H1 (cell line): ENCODE measurements around the gene PKD2L2. TPM values are rescaled to one million over a fixed set of nuclear protein-coding genes. Genes with fewer than 3 reads are reported as not detected.

Source experiments
- CTCF ChIA-PET: fragments of 300-600 bp; sonication (Branson Sonifier 250); formaldehyde crosslinking; loops from one replicate; lab custom pipeline; 2021; ENCODE audit not compliant: partially characterized antibody; lab: Charles Lee
- POLR2A ChIA-PET: fragments of 300-600 bp; sonication (Branson Sonifier 250); formaldehyde crosslinking; loops from one replicate; lab custom pipeline; 2021; ENCODE audit warnings: inconsistent platforms; ENCODE audit not compliant: partially characterized antibody; lab: Charles Lee
- DNase-seq, 2 experiments: peaks; one replicate each; pipeline versions ENCODE4 v3.0.0 to v3.0.0-alpha.2; 2010 to 2022; ENCODE audit warnings: low spot score in 2 of 2, low read depth in 1 of 2, mixed read lengths in 1 of 2
- FAIRE-seq: peaks from 2 replicates; lab custom pipeline; 2011; peaks lifted over from hg19 to GRCh38; lab: Jason Lieb, UNC
- H2AFZ ChIP-seq: 2 replicates; pipeline ENCODE4 v1.8.1; 2012; ENCODE audit warnings: low read length, inconsistent platforms
- H2AK5ac ChIP-seq: 2 replicates; pipeline ENCODE4 v1.6.1; 2013; ENCODE audit warnings: low read depth, low read length
- H2BK120ac ChIP-seq: replicated peaks from 2 replicates; pipeline ENCODE3; 2013; ENCODE audit warnings: low read depth, low read length, inconsistent platforms
- H2BK12ac ChIP-seq: 2 replicates; pipeline ENCODE4 v1.6.1; 2013; ENCODE audit warnings: low read depth, low read length
- H2BK15ac ChIP-seq: 2 replicates; pipeline ENCODE4 v1.6.1; 2013; ENCODE audit warnings: low read length
- H2BK20ac ChIP-seq: 2 replicates; pipeline ENCODE4 v1.6.1; 2013; ENCODE audit warnings: low read length
- H2BK5ac ChIP-seq: 2 replicates; pipeline ENCODE4 v1.6.1; 2013; ENCODE audit warnings: low read depth, low read length
- H3K14ac ChIP-seq: 2 replicates; pipeline ENCODE4 v1.6.1; 2013; ENCODE audit warnings: inconsistent platforms; ENCODE audit not compliant: insufficient read length
- H3K18ac ChIP-seq: 2 replicates; pipeline ENCODE4 v1.6.1; 2013; ENCODE audit warnings: low read length; ENCODE audit errors: extremely low read depth
- H3K23ac ChIP-seq: 2 replicates; pipeline ENCODE4 v1.6.1; 2013; ENCODE audit warnings: inconsistent platforms; ENCODE audit not compliant: insufficient read length
- H3K23me2 ChIP-seq: 2 replicates; pipeline ENCODE4 v1.6.1; 2013; ENCODE audit warnings: low read depth, low read length
- H3K27ac ChIP-seq: 2 replicates; pipeline ENCODE4 v1.6.1; 2011; ENCODE audit warnings: low read depth, low read length, inconsistent platforms
- H3K27me3 ChIP-seq, 4 experiments: replicated peaks in 1 of 4; 1 replicate in 1 of 4; 2 replicates in 3 of 4; pipeline versions ENCODE4 v1.6.1 to v1.8.1; 2011 to 2013; ENCODE audit warnings: low read length in 3 of 4, mild to moderate bottlenecking in 3 of 4, inconsistent platforms in 2 of 4, mixed read lengths in 2 of 4, moderate library complexity in 1 of 4; ENCODE audit not compliant: control insufficient read depth in 3 of 4, insufficient read depth in 3 of 4; ENCODE audit errors: extremely low read depth in 1 of 4
- H3K36me3 ChIP-seq, 4 experiments: 2 replicates each; pipeline versions ENCODE4 v1.6.1 to v1.8.1; 2011 to 2013; ENCODE audit warnings: mild to moderate bottlenecking in 4 of 4, low read length in 3 of 4, moderate library complexity in 2 of 4, control low read depth in 1 of 4, inconsistent platforms in 1 of 4; ENCODE audit not compliant: insufficient read depth in 4 of 4, control insufficient read depth in 2 of 4
- H3K4ac ChIP-seq: replicated peaks from 2 replicates; pipeline ENCODE3; 2013; ENCODE audit warnings: low read length, low read depth, mixed read lengths, inconsistent platforms; ENCODE audit not compliant: insufficient read length
- H3K4me1 ChIP-seq, 4 experiments: replicated peaks in 1 of 4; 1 replicate in 1 of 4; 2 replicates in 3 of 4; pipeline versions ENCODE4 v1.6.1 to v1.8.1; 2011 to 2013; ENCODE audit warnings: low read length in 3 of 4, inconsistent platforms in 2 of 4, mixed read lengths in 1 of 4; ENCODE audit not compliant: insufficient read depth in 4 of 4, control insufficient read depth in 3 of 4
- H3K4me2 ChIP-seq, 2 experiments: 2 replicates each; pipeline versions ENCODE4 v1.6.1 to v1.8.1; 2011 to 2013; ENCODE audit warnings: low read depth in 2 of 2, low read length in 2 of 2, control low read depth in 1 of 2, inconsistent platforms in 1 of 2, mild to moderate bottlenecking in 1 of 2; ENCODE audit not compliant: insufficient read depth in 1 of 2
- H3K4me3 ChIP-seq, 4 experiments: fragments of 200-600, 300-600 bp in 1 of 4; sonication (generic), shearing (Covaris generic), sonication (Bioruptor Twin) in 1 of 4; 2 replicates each; pipeline versions ENCODE4 v1.5.1 to v1.8.1; 2011 to 2016; ENCODE audit warnings: low read length in 4 of 4, low read depth in 3 of 4, control low read depth in 2 of 4, inconsistent platforms in 2 of 4, mild to moderate bottlenecking in 2 of 4, mixed read lengths in 1 of 4, moderate library complexity in 1 of 4; ENCODE audit not compliant: insufficient read depth in 2 of 4; ENCODE audit errors: extremely low read depth in 1 of 4
- H3K56ac ChIP-seq: replicated peaks from 2 replicates; pipeline ENCODE3; 2013; ENCODE audit warnings: low read depth, mild to moderate bottlenecking, mixed read lengths, low read length, inconsistent platforms; ENCODE audit not compliant: insufficient read length
- H3K79me1 ChIP-seq: 2 replicates; pipeline ENCODE4 v1.6.1; 2013; ENCODE audit warnings: low read depth, low read length, control low read depth
- H3K79me2 ChIP-seq, 2 experiments: 2 replicates each; pipeline versions ENCODE4 v1.6.1 to v1.8.1; 2012 to 2013; ENCODE audit warnings: low read length in 2 of 2, mild to moderate bottlenecking in 2 of 2, inconsistent platforms in 1 of 2; ENCODE audit not compliant: insufficient read depth in 2 of 2, control insufficient read depth in 1 of 2
- H3K9ac ChIP-seq, 4 experiments: replicated peaks in 1 of 4; 1 replicate in 1 of 4; 2 replicates in 3 of 4; pipeline versions ENCODE4 v1.6.1 to v1.8.1; 2011 to 2013; ENCODE audit warnings: low read depth in 3 of 4, low read length in 3 of 4, control low read depth in 2 of 4, mild to moderate bottlenecking in 2 of 4, moderate library complexity in 2 of 4, inconsistent platforms in 1 of 4; ENCODE audit errors: extremely low read depth in 1 of 4
- H3K9me3 ChIP-seq, 2 experiments: 2 replicates each; pipeline versions ENCODE4 v1.6.1 to v1.8.1; 2012 to 2013; ENCODE audit warnings: mild to moderate bottlenecking in 2 of 2, moderate library complexity in 2 of 2, control low read depth in 1 of 2, inconsistent platforms in 1 of 2, low read depth in 1 of 2, low read length in 1 of 2, mixed read lengths in 1 of 2; ENCODE audit not compliant: insufficient read depth in 2 of 2
- H4K20me1 ChIP-seq, 2 experiments: replicated peaks in 1 of 2; 2 replicates each; pipeline versions ENCODE3 to v1.8.1; 2011 to 2013; ENCODE audit warnings: inconsistent platforms in 2 of 2, low read length in 2 of 2, mild to moderate bottlenecking in 1 of 2; ENCODE audit not compliant: insufficient read depth in 2 of 2, control insufficient read depth in 1 of 2
- H4K5ac ChIP-seq: 2 replicates; pipeline ENCODE4 v1.6.1; 2013; ENCODE audit warnings: low read length, low read depth, mixed read lengths, inconsistent platforms; ENCODE audit not compliant: insufficient read length
- H4K8ac ChIP-seq: 2 replicates; pipeline ENCODE4 v1.8.0; 2013; ENCODE audit warnings: mild to moderate bottlenecking, moderate library complexity, low read length, inconsistent platforms; ENCODE audit not compliant: insufficient read depth; ENCODE audit errors: extremely low read depth
- H4K91ac ChIP-seq: replicated peaks from 2 replicates; pipeline ENCODE3; 2013; ENCODE audit warnings: low read length, mixed read lengths, inconsistent platforms; ENCODE audit not compliant: insufficient read length
- KDM1A ChIP-seq: fragments of 200-600, 300-600 bp; sonication (generic); IDR thresholded peaks from 2 replicates; pipeline ENCODE4 v1.7.1; 2016; ENCODE audit warnings: mild to moderate bottlenecking, low read length, borderline replicate concordance
- RXRA ChIP-seq: IDR thresholded peaks from 2 replicates; pipeline ENCODE4 v1.6.1; 2011; ENCODE audit warnings: low read depth, mild to moderate bottlenecking, low read length, moderate library complexity; ENCODE audit not compliant: insufficient read depth
- SP4 ChIP-seq: IDR thresholded peaks from 2 replicates; pipeline ENCODE4 v1.6.1; 2012; ENCODE audit warnings: low read length, inconsistent platforms
- TBP ChIP-seq: IDR thresholded peaks from 2 replicates; pipeline ENCODE4 v1.6.1; 2011; ENCODE audit warnings: low read depth, low read length, improper control_type of control experiment
- WGBS, 2 experiments: shearing (Covaris generic) in 1 of 2; methylation state at CpG; one replicate each; pipeline versions ENCODE4 v1.1.6 to v1.1.7; 2013 to 2015; ENCODE audit warnings: low lambda C conversion rate in 2 of 2, mixed read lengths in 2 of 2, inconsistent platforms in 1 of 2, low coverage in 1 of 2, missing lambda C conversion rate in 1 of 2; ENCODE audit not compliant: insufficient replicate concordance in 2 of 2, insufficient coverage in 1 of 2, insufficient read length in 1 of 2; ENCODE audit errors: extremely low coverage in 1 of 2, missing lambda C conversion rate in 1 of 2; 5-methylcytosine and 5-hydroxymethylcytosine counted together
- polyA plus RNA-seq, 7 experiments: library from polyadenylated mRNA; depleted of rRNA in 3 of 7; stranded (reverse) in 5 of 7; unstranded in 2 of 7; fragments of >200 nt in 5 of 7; fragments of 200-250 nt in 2 of 7; gene quantifications; 1 replicate in 5 of 7; 2 replicates in 1 of 7; 4 replicates in 1 of 7; pipeline versions ENCODE4 v1.2.1 to v1.2.3, GENCODE V29; 2011 to 2013; ENCODE audit warnings: missing spikeins in 2 of 7, mixed read lengths in 2 of 7
- total RNA-seq: library from RNA; stranded (reverse); fragmentation: NEBNext Ultra II Directional; extraction: Animal tissue kit (Norgen Biotek cat#: 25700); gene quantifications from 2 replicates; pipeline ENCODE4 v1.2.1, GENCODE V29; 2021

Gene PKD2L2
- total and polyA plus RNA-seq, 2 of the 8 experiments (the other 6 are each of a cell fraction or from before 2014, with no cell fraction given), result not detected

GRCh38 chr5:137842296-137842695 lies 47.0 kb upstream of the PKD2L2 start:
- no peaks in the 10 kb centered on the region for H3K27me3 ChIP-seq
- H4K20me1 ChIP-seq, result no peaks in the 10 kb centered on the region
- H3K56ac ChIP-seq, result no peak overlapping the region
- ChIA-PET CTCF (interaction anchor here (1.7 kb wide), 2 partner anchors 20 to 64 kb away, joined by 4 to 7 read pairs; no protein-coding TSS in a partner anchor), POLR2A (no interaction called here)
- no peak overlapping the region for H2BK15ac ChIP-seq
- H4K91ac ChIP-seq, result no peak overlapping the region
- H3K4me2 ChIP-seq, result no peak overlapping the region
- no peak overlapping the region for H2BK120ac ChIP-seq
- no peaks in the 10 kb centered on the region for H3K36me3 ChIP-seq
- no peak overlapping the region for H3K9ac ChIP-seq
- DNase-seq (no peak), FAIRE-seq (no peak)
- no peaks in the 10 kb centered on the region for H3K23me2 ChIP-seq
- H2AK5ac ChIP-seq, result no peak overlapping the region
- H3K4ac ChIP-seq, result no peak overlapping the region
- H3K79me2 ChIP-seq, result no peaks in the 10 kb centered on the region
- H3K79me1 ChIP-seq, result no peaks in the 10 kb centered on the region
- no peak overlapping the region for H3K23ac ChIP-seq
- H4K8ac ChIP-seq, result no peak overlapping the region
- H3K9me3 ChIP-seq, result no peaks in the 10 kb centered on the region
- no peaks in the 10 kb centered on the region for H3K4me1 ChIP-seq
- no peak overlapping the region for H2BK20ac ChIP-seq
- no peak overlapping the region for H2BK12ac ChIP-seq
- 91% methylated on average over 5 of the region's 5 CpGs; no CpG with 5 or more reads in 1 of the 2 experiments for whole genome bisulfite sequencing, 2 experiments
- no peak overlapping the region for H3K27ac ChIP-seq
- H3K18ac ChIP-seq, result no peak overlapping the region
- no peak overlapping the region for H4K5ac ChIP-seq
- no peak overlapping the region for H3K4me3 ChIP-seq
- H2AFZ ChIP-seq, result no peak overlapping the region
- no peak overlapping the region for H3K14ac ChIP-seq
- no peak overlapping the region for H2BK5ac ChIP-seq
- no peak for TF ChIP-seq TBP
- no peak for TF ChIP-seq RXRA
- no peak for TF ChIP-seq KDM1A
- no peak for TF ChIP-seq SP4
